Fibroblast of skin of scalp (primary cell): Measurements from ENCODE around the gene PEX6. TPM values are rescaled to one million over a fixed set of nuclear protein-coding genes. Genes with fewer than 3 reads are reported as not detected.

Experiments
- DNase-seq: peaks from one replicate; pipeline ENCODE4 v3.0.0-alpha.2; 2013
- polyA plus RNA-seq, 2 experiments: library from polyadenylated mRNA; unstranded; fragments of 120-200 nt; gene quantifications; one replicate each; pipeline ENCODE4 v1.2.1, GENCODE V29; 2013; ENCODE audit not compliant: insufficient read length in 2 of 2

The PEX6 gene, protein sequence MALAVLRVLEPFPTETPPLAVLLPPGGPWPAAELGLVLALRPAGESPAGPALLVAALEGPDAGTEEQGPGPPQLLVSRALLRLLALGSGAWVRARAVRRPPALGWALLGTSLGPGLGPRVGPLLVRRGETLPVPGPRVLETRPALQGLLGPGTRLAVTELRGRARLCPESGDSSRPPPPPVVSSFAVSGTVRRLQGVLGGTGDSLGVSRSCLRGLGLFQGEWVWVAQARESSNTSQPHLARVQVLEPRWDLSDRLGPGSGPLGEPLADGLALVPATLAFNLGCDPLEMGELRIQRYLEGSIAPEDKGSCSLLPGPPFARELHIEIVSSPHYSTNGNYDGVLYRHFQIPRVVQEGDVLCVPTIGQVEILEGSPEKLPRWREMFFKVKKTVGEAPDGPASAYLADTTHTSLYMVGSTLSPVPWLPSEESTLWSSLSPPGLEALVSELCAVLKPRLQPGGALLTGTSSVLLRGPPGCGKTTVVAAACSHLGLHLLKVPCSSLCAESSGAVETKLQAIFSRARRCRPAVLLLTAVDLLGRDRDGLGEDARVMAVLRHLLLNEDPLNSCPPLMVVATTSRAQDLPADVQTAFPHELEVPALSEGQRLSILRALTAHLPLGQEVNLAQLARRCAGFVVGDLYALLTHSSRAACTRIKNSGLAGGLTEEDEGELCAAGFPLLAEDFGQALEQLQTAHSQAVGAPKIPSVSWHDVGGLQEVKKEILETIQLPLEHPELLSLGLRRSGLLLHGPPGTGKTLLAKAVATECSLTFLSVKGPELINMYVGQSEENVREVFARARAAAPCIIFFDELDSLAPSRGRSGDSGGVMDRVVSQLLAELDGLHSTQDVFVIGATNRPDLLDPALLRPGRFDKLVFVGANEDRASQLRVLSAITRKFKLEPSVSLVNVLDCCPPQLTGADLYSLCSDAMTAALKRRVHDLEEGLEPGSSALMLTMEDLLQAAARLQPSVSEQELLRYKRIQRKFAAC
- polyA plus RNA-seq (2013, experiment 1 of 2; ENCODE audit: insufficient read length), result 19.5 TPM
- 18.8 TPM for polyA plus RNA-seq (2013, experiment 2 of 2; ENCODE audit: insufficient read length)

DNA sequence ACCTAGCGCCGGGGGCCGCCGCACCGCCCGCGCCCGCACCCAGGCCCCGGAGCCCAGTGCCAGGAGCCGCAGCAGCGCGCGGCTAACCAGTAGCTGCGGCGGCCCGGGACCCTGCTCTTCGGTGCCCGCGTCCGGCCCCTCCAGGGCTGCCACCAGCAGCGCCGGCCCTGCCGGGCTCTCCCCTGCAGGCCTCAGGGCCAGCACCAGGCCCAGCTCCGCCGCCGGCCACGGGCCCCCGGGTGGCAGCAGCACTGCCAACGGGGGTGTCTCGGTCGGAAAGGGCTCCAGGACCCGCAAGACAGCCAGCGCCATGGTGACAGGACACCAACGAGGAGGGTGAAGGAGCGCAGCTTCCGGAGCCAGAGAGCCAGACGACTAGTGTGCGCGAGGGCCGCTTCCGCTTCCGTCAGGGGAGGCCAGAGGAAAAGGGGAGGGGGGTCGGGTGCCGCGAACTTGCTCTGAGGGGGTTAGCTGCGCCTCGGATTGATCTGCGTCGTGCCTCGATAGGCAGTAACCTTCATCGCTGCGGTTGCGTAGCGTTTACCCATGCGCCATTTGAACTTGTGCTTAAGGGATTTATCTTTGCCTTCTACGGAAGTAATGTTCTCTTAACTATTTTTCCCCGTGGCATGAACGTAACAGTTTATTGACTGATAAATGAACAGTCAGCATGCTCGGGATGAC, at the start of gene PEX6:
Gene PEX6 (minus strand): TSS at position 343 of the 684 bp plus-strand sequence. CDS start 31 bp downstream, at position 312.
- peak; percentile 86 for DNase-seq

DNA sequence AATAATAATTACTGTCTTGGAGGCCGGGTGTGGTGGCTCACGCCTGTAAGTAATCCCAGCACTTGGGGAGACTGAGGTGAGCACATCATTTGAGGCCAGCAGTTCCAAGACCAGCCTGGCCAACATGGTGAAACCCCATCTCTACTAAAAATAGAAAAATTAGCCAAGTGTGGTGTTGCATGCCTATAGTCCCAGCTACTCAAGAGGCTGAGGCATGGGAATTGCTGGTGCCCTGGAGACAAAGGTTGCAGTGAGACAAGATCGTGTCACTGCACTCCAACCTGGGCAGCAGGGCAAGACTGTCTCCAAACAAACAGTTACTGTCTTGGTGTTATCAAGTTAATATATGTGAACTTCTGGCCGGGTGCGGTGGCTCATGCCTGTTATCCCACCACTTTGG, 47.4 kb upstream of the PEX6 start:
- DNase-seq, result no peak

DNA sequence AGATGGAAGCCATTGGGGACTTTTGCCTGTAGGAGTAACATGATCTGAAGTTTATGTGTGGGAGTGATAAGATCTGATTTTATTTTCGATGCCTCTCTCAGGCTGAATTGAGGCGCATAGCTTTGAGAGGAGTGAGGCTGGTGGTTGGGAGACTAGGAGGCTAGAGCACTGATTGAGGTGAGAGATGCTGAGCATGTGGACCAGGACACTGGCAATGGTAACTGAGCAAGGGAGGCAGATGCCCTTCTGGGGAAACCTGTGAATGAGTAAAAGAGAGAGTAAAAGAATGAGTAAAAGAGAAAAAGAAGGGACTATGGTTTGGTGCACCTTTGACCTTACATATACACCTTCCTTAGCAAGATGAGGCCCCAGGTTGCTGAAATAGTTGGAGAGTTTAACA, 45.5 kb upstream of the PEX6 start:
- no peak for DNase-seq

DNA sequence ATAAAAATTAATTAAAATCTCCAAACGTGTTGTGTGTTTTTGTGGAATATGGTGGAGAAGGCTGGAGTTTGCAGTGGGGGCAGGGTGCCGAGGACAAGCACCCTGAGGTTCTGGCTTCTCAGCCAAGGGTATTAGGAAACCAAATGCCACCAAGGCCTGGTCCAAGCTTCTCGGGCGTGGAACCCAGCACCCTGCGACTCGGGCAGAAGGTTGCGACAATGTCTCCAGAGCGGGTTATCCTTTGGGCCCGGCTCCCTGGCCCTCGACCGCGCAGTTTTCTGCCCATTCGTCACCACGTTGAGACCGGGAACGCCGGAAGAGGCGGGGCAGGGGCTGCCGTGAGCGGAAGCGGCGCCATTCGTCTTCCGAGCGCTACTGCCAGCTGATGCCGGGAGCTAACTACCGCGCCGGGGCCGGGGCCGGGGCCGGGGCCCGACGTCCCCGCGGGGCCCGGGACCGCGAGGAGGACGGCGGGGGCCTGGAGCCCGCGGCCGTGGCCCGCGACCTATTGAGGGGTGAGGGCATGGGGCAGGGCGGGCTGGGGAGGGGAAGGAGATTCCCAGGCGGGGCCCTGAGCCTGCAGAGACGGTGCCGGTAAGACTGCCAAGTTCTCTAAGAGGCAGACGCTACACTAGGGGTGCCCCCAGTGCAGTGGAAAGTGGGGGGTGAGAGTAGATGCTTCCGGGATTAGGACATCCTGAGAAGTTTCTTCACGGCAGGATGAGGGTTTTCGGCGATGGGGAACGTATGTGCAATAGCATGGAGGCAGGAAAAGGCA, 42.5 kb upstream of the PEX6 start, which contains the start of gene RRP36:
Gene RRP36 (plus strand): TSS at position 354 of the 778 bp plus-strand sequence. CDS start 32 bp downstream, at position 386.
- peak; percentile 71 for DNase-seq

DNA sequence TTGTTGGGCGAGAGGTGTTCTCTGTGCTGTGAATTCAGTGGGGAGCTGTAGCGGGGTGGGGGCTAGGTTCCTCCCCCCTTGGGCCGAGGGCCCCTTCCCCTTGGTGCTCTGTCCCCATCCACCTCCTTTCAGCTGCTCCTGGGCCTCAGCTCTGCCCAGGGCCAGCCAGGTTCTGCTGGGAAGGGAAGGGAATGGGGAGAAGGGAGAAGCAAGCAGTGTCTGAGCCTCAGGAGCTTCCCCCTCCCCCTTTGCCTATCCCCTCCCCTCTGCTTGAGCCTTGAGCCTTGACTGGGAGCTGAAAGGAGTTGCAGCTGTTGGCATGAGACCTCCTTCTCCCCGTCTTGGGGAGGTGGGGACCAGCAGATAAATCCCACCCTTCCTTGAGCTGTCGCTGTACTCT, 41.9 kb upstream of the PEX6 start:
- DNase-seq, result no peak

DNA sequence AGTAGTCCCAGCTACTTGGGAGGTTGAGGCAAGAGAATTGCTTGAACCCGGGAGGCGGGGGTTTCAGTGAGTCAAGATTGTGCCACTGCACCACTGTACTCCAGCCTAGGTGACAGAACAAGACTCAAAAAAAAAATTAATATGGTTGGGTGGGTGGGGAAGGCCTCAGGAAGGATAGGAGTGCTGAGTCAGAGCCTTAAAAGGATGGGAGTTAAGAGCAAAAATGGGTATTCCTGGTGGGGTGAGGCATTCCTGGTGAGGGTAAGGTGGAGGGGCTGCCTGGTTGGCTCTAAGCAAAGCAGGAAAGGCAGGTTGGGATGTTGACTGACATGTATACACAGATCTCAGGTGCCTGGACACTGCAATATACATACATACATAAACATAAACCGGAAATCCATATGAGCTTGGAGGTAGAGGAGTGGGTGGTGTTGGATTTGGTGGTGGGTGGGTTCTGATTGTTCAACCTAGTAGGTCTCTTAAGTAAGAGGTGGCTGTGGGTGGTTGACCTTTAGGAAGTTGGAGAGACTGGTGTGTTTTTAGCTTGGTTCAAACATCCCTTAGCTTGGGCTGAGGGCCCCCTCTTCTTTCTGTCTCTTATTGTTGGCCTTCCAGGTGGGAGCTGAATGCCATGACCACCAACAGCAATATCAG, 41.2 kb upstream of the PEX6 start:
- DNase-seq, result no peak

DNA sequence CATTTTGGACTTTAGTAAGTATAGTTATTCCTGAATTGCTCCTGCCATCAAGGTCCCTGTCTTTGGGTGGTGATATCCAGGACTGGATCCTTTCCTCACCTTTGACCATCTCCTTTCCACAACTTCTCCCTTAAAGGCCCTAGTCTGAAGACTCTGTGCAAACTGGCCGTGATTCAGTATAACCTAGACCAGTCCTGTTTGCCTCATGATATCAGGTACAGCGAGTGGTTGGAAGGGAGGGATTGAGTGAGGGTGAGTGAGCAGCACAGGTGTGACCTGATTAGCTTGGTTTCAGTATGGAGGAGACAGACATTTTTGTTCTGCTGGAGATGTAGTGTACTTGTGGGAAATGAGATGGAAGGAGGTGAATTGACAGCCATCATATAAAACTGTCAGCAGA, 40.2 kb upstream of the PEX6 start:
- DNase-seq, result no peak

DNA sequence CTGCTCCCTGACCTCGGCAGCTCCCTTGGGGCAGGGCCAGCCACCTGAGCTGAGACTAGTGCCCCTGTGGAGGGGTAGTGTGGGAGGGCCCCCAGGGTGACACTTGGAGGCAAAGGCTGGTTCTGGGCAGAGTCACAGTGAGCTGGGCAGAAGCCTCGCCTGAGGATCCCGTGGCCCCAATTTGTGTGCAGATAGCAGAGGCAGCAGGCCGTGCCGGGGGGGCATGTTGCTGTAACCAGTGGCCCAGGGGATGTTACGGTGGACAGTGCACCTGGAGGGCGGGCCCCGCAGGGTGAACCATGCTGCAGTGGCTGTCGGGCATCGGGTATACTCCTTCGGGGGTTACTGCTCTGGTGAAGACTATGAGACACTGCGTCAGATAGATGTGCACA, 38.0 kb upstream of the PEX6 start:
- DNase-seq, result no peak

DNA sequence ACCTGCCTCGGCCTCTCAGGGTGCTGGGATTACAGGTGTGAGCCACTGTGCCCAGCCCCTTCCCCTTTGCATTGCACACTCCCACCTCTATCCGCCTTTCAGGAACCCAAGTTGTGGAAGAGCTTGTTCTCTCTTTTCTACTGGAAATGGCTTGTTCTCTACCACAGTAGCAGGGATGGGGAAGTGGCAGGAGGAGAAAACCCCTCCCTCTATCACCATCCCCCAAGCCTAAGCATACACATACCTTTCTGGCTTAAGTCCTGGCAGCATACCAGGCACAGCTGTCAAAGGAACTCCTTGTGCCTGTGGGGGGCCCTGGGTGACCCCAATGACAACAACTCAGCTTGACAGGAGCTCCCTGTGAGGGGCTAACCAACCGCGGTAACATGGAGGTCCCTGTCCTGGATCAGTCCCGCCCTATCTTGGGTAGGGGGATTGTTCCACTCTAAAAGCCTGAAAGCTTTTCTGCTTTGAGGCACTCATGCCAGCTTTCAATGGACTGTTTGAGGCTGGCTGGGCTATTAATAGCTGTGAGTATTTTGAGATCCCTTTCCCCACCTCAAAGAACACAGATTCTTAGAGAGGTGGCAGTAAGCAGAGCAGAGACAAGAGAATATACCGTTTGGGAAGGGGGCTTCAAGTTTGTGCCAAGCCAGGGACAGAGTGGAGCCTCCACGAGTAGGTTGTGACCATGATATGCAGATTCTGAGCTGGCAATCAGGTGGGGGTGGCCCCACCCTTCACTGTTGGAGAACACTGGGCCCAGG, 37.4 kb upstream of the PEX6 start:
- DNase-seq, result no peak

DNA sequence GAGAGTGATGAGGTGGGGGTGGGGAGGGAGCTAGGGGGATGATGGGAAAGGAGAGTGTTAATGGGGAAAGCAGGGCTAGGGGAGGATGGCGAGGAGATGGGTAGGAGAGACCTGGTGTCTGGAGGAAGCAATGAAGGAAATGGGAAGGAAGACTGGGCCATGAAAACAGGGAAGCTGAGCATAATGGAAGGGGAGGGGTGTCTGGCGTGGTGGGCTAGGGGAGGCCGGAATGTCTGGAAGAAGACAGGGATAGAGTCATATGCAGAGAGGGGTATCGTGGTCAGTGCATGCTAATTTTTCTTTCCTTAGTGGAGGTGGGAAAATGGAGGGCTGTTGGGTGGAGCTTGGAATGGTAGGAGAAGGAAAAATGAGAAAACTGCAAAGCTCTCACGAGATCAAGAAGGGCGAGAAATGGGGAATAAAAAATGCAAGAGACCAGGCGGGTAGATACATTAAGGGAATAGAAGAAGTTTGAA, 35.5 kb upstream of the PEX6 start:
- DNase-seq, result peak; percentile 33

DNA sequence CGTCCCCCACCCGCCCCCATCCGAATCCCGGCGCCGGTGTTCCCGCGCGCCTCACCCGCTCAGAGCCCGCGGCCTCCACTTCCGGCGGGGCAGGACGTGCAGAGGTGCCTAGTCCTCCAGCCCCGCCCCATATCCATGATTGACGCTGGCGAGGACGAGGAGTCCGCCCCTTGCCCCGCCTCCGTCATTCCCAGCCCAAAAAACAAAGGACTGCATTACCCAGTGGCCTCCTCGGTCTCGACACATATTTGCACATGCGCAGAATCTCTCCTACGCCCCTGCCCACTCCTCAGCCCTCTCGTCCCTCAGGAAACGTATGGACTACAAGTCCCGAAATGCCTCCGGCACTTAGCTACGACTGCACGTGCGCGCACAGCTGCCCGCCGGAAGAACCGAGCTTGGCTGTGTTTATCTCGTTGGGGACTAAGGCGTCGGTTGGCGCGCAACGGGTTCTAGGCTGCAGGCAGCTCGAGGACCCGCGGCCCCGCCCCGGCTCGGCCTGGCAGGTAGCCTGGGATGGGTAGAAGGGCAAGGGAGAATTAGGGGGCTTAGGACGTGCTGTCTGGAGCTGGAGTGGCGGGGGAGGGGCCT, 35.0 kb upstream of the PEX6 start, which contains the start of the genes KLHDC3 and MEA1:
Gene KLHDC3 (plus strand): TSS at position 407 of the 591 bp plus-strand sequence. CDS start 2,944 bp downstream, outside the sequence.
Gene MEA1 (minus strand): TSS at position 104 of the 591 bp plus-strand sequence. CDS start 133 bp downstream, outside the sequence.
- peak; percentile 100 for DNase-seq

DNA sequence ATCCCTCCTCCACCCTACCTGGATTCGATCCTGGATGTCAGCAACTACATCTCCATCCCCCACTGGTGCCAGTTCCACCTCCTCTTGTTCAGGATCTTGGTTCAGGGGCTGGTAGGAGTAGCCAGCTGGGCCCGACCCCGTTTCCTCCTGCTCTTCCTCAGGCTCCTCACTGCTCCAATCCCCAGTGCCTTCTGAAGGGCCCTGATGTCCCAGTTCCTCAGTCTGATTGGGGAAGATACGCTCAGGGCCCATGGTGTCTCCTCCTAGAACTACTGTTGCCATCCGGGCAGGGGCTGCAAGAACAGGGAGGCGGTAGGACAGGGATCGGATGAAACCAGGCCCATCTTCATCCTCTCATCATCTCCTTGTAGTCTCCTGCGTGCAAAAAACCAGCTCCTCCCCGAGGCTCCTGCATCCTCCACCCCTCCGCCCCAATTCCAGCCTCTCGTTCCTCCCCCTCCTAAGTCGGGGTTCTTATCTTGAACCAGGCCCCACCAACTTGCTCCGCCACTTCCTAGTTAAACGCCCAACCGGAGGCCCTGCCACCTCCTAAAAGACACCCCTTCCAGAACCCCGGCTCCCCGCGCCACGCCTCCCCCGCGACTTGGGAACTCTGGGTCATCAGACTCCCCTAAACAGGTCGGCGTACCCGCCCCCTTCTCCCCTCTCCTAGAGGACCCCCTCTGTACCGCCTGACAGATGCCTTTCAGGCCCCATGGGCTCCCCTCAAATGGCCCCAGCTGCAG, 34.3 kb upstream of the PEX6 start:
- DNase-seq, result peak; percentile 13

DNA sequence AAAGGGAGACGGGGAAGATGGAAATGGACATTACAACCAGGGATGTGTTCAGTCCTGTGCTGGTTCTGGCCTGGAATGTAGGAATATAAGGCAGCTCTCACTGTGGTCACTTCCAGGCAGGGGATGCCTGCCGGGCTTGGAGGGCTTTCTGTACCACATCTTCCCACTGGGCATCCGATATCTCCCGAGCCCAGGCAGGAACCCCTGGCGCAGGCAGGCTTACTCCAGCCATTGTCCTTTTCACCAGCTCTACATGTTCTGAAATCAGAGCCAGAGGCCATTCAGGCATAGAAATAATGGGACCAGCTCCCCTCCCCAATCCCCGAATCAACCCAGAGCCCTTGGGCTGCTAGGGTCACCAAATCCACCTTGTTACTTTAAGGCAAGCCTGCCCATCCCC, 33.4 kb upstream of the PEX6 start:
- DNase-seq, result no peak

DNA sequence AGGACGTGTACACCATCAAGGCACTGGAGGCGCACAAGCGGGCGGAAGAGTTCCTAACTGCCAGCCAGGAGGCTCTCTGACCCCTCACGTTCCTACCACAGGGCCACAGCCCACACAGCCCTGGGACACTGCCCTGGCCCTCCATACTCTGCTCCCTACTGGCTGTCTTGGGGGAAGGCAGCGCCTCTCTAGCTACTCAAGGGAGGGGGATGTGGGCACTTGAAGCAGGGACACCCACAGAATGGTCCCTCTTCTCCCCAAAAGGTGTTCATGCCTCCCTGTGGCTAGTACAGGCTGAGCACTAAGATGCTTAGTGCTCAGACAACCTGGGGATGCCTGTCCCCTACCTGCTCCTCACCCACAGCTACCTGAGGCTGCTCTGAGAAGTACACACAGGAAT, 32.2 kb upstream of the PEX6 start:
- DNase-seq, result no peak

DNA sequence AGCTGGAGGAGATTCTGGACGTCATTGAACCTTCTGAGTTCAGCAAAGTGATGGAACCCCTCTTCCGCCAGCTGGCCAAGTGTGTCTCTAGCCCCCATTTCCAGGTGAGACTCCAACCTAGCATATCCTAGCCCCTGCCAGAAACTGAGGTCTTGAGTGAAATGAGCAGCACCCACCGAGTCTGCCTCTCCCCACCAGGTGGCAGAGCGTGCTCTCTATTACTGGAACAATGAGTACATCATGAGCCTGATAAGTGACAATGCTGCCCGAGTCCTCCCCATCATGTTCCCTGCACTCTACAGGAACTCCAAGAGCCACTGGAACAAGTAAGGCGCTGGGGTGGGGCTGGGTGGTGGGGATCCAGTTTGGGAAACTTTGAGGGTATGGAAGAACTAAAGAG, 30.1 kb upstream of the PEX6 start:
- DNase-seq, result peak; percentile 33

DNA sequence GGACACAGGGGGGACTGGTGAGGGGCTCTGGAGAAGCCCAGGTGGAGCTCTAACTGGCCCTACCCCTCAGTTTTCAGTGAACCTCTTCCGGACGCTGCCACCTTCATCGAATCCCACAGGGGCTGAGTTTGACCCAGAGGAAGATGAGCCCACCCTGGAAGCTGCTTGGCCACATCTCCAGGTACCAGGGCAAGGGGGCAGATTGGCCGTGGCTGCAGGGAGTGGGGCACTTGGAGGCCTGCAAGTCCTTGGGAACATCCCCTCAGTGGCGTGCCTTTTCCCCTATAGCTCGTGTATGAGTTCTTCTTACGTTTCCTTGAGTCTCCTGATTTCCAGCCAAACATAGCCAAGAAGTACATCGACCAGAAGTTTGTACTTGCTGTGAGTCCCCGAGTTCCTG, 28.1 kb upstream of the PEX6 start:
- DNase-seq, result no peak

DNA sequence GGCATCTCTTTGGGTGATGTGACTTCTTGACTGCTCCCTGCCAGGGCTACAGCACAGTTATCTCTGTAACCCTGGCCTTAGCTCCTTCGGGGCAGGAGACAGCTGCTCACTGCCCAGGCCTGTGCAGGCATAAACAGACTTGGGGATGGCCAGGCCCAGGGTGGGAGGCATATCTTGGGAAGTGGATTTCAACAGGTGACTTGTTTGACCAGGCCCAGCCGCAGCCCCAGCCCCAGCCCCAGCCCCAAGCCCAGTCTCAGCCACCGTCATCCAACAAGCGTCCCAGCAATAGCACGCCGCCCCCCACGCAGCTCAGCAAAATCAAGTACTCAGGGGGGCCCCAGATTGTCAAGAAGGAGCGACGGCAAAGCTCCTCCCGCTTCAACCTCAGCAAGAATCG, 27.3 kb upstream of the PEX6 start:
- no peak for DNase-seq

DNA sequence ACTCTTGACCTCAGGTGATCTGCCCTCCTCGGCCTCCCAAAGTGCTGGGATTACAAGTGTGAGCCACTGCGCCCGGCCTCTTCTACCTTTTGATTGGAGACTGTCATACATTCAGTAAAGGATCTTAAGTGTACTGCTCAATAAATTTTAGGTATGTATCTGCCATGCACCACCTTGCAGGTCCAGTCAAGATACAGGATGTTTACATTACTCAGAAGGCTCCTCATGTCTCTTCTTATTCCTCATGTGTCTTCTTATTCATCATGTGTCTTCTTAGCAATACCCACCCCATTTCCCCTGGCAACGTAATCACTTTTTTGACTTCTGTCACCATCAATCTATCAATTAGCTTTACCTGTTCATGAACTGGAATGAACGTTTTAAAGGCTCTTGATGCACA, 26.9 kb upstream of the PEX6 start:
- DNase-seq, result no peak

DNA sequence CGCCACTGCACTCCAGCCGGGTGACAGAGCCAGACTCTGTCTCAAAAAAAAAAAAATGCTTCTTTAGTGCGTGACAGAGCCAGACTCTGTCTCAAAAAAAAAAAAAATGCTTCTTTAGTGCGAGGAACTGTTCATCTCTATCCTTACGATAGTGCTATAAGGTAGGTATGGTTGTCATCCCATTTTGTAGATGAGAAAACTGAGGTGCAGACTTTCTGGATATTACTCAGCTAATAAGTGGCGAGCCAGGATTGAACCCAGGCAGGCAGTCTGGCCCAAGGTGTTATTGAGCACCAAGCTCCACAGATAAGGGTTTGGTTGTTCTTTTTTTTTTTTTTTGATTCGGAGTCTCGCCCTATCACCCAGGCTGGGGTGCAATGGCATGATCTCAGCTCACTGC, 22.9 kb upstream of the PEX6 start:
- no peak for DNase-seq
